ENCODE data around the gene NDUFAF8.

Gene NDUFAF8

DNA sequence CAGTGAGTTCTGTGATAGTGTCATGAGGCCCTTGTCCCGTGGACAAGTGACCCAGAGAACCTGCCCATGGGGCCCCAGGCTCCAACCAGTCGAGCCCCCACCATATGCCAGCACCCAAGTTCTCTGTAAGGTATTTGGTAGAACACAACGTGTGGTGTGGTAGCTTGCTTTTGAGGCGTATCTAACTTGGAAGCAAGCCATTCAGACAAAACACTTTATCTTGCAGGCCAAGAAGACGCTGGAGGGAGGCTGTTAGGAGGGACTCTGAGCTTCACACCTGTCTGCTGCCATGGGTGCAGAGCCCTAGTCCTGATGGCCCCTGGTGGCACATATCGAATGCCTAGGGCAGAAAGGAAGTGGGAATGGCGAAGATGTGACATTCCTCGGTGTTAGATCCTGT, 1.6 kb downstream of the NDUFAF8 start:
- no peak for DNase-seq

- DNase-seq, result no peak
These were observed 2.1 kb downstream of the NDUFAF8 start for GRCh38 chr17:81241203-81241602.

DNA sequence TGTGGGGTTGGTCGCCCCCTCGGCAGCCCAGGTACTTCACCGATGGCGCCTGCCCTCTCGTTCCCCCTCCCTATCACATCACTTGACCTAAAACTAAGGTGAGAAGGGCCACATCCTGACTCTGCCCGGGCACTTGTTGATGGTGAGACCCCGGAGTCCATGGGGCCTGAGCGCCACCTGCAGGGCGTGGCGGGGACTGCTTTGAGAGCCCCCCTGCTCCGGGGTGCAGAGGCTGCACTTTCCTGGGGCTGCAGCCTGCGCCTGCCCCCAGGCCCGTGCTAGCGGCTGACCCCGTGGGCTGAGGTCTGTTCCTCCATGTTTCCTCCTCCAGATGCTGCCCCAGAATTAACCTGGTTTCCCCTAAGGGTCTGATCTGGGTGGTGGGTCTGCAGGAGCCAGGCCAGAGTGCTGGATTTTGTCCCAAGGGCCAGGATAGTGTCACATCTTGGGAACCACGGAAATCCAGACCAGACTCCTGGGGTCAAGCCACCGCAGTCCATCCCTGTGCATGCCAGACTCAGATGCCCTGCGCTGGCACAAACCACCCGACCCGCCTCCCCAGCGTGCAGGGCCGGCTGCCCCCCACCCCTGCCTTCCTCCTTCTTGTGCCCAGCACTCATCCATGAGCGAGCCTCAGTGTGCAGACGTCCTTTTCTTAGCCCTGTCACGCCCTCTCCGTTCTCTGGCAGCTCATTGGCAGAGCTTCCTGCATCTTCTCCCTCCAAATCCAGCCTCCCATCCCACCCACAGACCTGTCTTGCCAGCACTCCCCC, 2.7 kb downstream of the NDUFAF8 start:
- peak; percentile 64 for DNase-seq

- no peak for DNase-seq
These were observed 3.6 kb downstream of the NDUFAF8 start for GRCh38 chr17:81242421-81243332.

DNA sequence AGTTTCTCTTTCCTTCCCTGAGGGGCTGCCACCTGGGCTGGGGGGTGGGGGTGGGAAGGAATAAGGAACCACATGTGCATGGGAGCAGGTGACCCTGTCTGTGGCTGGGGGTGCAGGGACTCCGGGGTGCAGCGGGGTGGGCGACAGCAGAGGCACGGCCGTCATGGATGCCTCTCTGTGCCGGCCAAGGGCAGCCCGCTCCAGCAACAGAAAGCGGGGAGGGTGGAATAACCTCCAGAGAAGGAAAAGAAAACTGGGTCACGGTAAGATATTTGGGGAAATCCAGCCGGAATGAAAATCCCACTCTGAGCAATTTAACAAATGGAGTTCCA, 4.2 kb downstream of the NDUFAF8 start:
- no peak for DNase-seq

DNA sequence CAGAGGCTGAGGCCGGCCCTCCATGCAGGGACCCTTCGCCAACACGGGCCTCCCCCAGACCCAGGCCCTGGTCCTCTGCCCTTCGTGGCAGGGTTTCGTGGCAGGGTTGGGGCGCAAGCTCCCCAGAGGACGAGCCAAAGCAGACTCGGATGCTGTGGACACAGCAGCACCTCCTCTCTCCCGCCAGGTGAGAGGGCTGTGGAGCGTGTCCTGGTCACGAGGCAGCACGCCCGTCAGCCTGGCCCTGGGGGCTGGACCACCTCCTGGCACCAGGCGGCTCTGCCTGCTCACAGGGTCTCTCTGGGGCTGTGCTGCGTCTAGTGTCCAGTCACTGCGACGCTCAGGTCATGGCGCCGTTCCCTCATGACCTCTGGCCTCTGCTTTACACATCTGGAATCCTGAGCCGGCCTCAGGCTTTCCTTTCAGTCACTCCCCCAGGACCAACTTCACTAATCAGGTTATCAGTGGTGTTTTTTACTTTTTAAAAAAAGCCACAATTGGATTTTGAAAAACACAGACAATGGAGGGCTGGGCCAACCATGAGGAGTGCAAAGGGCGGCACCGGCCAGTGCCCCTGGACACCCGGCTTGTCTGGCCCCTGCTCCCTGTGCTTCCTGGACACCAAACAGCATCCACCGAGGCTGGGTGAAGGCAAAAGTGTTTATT, 5.4 kb downstream of the NDUFAF8 start:
- no peak for DNase-seq

DNA sequence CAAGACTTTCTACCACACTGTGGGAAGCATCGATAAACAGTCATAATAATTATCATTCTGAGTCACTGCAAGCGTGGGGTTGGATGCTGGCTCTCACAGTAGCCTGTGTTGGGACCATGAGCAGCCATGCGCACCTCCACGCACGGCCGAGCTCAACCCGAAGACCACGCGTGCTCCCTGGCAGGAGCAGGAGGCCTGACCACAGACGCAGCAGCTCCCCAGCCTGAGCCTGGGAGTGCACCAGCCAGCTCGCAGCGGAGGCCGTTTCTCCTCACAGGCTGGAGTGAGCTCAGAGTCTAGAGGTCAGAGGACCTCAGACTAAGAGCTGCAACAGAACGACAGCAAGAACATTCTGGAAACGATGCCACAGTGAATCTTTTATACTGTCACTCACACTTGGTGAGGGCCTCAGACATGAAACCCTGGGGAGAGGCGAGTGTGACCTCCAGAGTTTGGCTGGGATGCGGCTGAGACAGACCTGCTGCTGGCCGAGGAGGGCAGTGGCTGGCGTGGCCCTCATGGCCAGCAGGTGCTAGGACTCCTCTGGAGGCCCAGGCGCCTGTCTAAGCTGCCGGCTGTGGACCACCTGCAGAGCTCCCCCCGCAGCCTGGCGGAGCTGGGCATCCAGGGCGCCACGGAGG, 6.0 kb downstream of the NDUFAF8 start:
- no peak for DNase-seq

- no peak for DNase-seq
These were observed 6.7 kb downstream of the NDUFAF8 start for GRCh38 chr17:81245665-81246342.

DNA sequence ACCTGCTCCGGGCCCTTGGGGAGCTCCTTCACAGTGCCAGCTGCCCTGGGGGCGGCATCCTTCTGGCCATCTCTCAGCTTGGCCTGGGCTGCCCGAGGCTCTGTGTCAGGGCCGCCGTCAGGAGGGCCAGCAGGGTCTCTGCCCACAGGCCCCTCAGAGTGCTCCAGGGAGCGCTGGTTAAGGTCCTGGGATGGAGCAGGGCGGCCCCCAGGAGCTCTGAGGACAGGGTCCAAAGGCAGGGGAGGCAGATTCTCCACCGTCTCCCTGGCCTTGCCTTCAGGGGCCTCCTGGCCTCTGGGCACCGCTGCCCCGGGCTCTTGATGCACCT, 7.2 kb downstream of the NDUFAF8 start:
- DNase-seq, result no peak

DNA sequence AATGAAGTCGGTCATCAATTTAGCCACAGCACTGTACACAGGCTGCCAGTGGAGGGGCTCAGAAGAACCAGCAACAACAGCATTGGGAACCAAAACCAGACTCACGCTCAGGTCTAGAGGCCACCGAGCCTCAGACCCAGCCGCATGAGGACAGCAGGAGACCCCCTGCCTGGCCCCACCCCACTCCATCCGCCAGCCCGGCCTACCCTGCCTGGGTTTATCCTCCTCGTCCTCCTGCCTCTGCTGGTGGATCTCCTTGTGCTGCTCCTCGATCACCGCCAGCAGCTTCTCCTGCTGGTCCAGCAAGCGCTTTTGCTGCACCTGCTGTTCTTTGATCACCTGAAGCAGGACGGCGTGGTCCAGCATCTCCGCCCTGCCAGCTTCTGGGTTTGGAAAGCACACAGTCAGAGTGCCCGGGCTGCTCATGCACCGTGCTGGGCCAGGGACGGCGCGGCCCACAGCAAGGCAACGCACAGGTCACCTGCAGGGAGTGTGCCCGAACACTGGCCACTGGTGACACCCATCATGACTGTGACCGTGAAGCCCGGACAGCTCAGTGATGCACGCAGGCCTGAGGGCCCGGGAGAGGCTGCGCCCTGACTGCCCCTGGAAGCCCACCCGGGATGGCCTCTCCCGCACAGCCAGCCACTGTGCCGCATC, 7.7 kb downstream of the NDUFAF8 start:
- no peak for DNase-seq

GRCh38 chr17:81247339-81247990, 8.3 kb downstream of the NDUFAF8 start:
- DNase-seq, result no peak

- DNase-seq, result no peak
These were observed 9.5 kb downstream of the NDUFAF8 start for GRCh38 chr17:81248649-81249048.

DNA sequence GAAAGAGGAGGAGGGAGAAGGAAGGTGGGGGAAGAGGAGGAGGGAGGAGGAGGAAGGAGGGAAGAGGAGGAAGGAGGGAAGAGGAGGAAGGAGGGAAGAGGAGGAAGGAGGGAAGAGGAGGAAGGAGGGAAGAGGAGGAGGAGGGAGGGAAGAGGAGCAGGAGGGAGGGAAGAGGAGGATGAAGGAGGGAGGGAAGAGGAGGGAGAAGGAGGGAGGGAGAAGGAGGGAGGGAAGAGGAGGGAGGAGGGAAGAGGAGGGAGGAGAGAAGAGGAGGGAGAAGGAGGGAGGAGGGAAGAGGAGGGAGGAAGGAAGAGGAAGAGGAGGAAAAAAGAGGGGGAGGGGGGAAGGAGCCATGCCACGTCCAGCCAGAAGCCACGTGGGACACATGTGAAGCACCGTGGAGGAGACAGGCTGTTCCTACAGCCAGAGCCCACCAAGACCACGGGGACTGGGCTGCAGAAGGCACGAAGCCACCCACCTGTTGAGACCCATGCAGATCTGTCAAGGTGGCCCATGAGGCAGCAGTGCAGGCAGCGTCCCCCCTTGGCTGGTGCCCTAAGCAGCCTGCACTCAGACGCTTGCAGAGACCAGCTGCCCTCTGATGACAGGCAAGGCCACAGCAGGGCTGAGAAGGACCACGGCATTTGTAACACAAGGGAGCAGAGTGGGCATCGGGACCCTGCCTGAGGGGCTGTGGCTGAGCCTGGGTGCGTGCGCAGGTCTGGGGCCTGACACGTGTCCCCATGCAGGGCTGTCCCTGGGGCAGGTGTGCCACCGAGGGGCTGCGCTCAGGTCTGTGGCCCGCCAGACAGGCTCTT, 10.3 kb downstream of the NDUFAF8 start:
- peak; percentile 46 for DNase-seq

GRCh38 chr17:81250286-81251093, 11.4 kb downstream of the NDUFAF8 start:
- DNase-seq, result no peak

DNA sequence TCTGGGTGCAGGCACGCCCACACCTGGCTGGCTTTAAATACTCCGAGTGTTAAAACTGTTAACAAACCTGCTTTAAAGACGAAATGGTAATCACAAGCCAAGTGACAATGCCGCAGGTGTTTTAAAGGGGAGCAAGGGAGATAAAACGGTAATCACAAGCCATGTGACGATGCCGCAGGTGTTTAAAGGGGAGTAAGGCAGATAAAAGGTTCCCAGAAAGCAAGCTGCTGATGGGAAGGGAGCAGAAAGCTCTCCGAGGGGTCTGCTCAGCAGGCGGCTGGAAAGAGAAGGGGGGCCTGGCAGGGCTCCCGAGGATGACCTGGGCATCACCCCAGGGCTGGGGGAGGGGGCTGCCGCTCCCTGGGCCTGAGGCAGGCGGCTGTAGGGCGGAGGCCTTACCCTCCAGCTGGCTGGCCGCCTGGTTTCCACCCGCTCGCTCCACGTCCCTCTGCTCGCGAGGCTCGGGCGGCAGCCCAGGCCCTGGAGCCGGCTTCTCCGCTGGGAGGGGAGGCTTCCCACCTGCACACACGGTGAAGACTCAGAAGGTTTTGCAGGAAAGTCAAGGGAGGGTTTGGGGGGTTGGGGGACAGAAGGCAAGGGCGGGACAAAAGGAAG, 12.1 kb downstream of the NDUFAF8 start:
- no peak for DNase-seq

DNA sequence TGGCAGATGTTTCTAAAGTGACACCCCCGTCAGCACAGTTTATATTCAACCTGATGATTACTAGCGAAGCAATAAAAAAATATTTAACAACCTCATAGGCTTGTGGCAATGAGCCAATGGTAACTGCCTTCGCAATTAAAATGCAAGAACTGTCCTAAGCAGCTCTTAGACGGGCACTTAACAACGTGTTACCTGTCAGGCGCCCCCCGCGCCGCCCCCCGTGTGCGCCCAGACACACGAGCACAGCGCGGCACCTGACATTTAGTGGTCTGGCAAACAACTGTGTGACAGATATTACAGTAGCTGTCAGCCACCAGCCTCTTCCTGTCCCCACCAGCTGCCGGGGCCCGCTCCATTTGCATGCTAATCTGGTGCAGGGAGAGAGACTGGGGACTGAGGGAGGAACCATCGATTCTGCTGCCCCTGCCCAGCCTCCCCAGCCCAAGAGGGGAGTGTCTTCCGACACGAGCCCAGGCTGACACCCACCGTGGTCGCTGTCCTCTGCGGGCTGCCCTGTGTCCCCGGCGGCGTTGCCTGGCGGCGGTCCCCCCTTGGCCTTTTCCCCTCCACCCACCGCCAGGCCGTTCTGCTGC, 12.7 kb downstream of the NDUFAF8 start:
- DNase-seq, result no peak

- DNase-seq, result no peak
These were observed 13.3 kb downstream of the NDUFAF8 start for GRCh38 chr17:81252326-81252986.

GRCh38 chr17:81252987-81253329, 13.8 kb downstream of the NDUFAF8 start:
- DNase-seq, result no peak

Measured in DMS53 (cell line).